ENCODE results near the gene H3-3A.

The H3-3A gene

GRCh38 chr1:226054519-226055327 is 7.8 kb upstream of the H3-3A start:
- no peak for DNase-seq

- DNase-seq = no peak
Measured at GRCh38 chr1:226059709-226060108, 2.8 kb upstream of the H3-3A start.

GRCh38 chr1:226060427-226060826 is 2.1 kb upstream of the H3-3A start:
- DNase-seq = no peak

GRCh38 chr1:226061068-226061840 is 1.3 kb upstream of the H3-3A start:
- no peak for DNase-seq

- peak; percentile 27 for DNase-seq
Measured at GRCh38 chr1:226061841-226062557, 517 bp upstream of the H3-3A start.

GRCh38 chr1:226063224-226063976 is 884 bp downstream of the H3-3A start:
- DNase-seq = peak; percentile 30

- no peak for DNase-seq
Measured at GRCh38 chr1:226063977-226064815, 1.7 kb downstream of the H3-3A start.

- no peak for DNase-seq
Measured at GRCh38 chr1:226064816-226065248, 2.3 kb downstream of the H3-3A start.

GRCh38 chr1:226066415-226067078 is 4.0 kb downstream of the H3-3A start:
- no peak for DNase-seq

- no peak for DNase-seq
Measured at GRCh38 chr1:226069811-226070489, 7.4 kb downstream of the H3-3A start.

- no peak for DNase-seq
Measured at GRCh38 chr1:226072347-226072746, 9.8 kb downstream of the H3-3A start.

GRCh38 chr1:226073184-226073950 is 10.9 kb downstream of the H3-3A start:
- no peak for DNase-seq

- no peak for DNase-seq
Measured at GRCh38 chr1:226074046-226074445, 11.5 kb downstream of the H3-3A start.

GRCh38 chr1:226076378-226076777 is 13.9 kb downstream of the H3-3A start:
- DNase-seq = no peak

GRCh38 chr1:226078374-226078773 is 15.9 kb downstream of the H3-3A start:
- DNase-seq = no peak

GRCh38 chr1:226082587-226082917 is 20.0 kb downstream of the H3-3A start:
- DNase-seq = no peak

GRCh38 chr1:226082959-226083301 is 20.4 kb downstream of the H3-3A start:
- no peak for DNase-seq

GRCh38 chr1:226083302-226084101 is 21.0 kb downstream of the H3-3A start:
- DNase-seq = peak; percentile 88

- DNase-seq = no peak
Measured at GRCh38 chr1:226085675-226086285, 23.3 kb downstream of the H3-3A start.

Data from activated CD4-positive, alpha-beta T cell treated with anti-CD3 and anti-CD28 coated beads for 1 hour (primary cell).